Tibial artery (tissue), 4 donors: ENCODE data around the gene STPG4.
A peak's percentile ranks its signal among the peaks of the same experiment; 100 is the strongest.

Experiments
- DNase-seq, 2 donors: peaks; one replicate each; pipeline ENCODE4 v3.0.0-alpha.2; 2019
- H3K27ac ChIP-seq, 2 donors: fragments of 200-600 bp; sonication (generic) in 1 of 2; 1 replicate in 1 of 2; 2 replicates in 1 of 2; pipeline ENCODE4 v1.5.1; 2018 to 2019; ENCODE audit warnings: mild to moderate bottlenecking in 1 of 2
- H3K27me3 ChIP-seq, 2 donors: fragments of 200-600 bp; sonication (generic) in 1 of 2; one replicate each; pipeline versions ENCODE4 v1.5.1 to v1.6.0; 2016 to 2019
- H3K36me3 ChIP-seq, 3 donors: fragments of 200-600 bp; sonication (generic) in 2 of 3; one replicate each; pipeline ENCODE4 v1.5.1; 2016 to 2019; ENCODE audit warnings: mild to moderate bottlenecking in 2 of 3
- H3K4me1 ChIP-seq, 4 donors: fragments of 200-600 bp; sonication (generic) in 2 of 4; 1 replicate in 3 of 4; 2 replicates in 1 of 4; pipeline ENCODE4 v1.5.1; 2016 to 2019
- H3K4me3 ChIP-seq, 2 donors: fragments of 200-600 bp; sonication (generic) in 1 of 2; 1 replicate in 1 of 2; 2 replicates in 1 of 2; pipeline ENCODE4 v1.5.1; 2018 to 2019; ENCODE audit warnings: mild to moderate bottlenecking in 2 of 2
- H3K9me3 ChIP-seq, 3 donors: fragments of 200-600 bp; sonication (generic) in 1 of 3; one replicate each; pipeline ENCODE4 v1.5.1; 2016 to 2019
- intact Hi-C: fragments of 100-400 bp; cut with DNase I; formaldehyde crosslinking; loops from one replicate; pipeline ENCODE4 v1.15.0; 2023; ENCODE audit warnings: low total_unique reads
- TF ChIP-seq, protein P1 (sequence below), 2 experiments: fragments of 200-600 bp in 1 of 2; fragments of 450-650 bp in 1 of 2; IDR thresholded peaks; one replicate each; pipeline ENCODE4 v1.5.1; 2017 to 2019; ENCODE audit warnings: antibody characterized with exemption in 2 of 2, mild to moderate bottlenecking in 1 of 2, moderate library complexity in 1 of 2

Gene STPG4

DNA sequence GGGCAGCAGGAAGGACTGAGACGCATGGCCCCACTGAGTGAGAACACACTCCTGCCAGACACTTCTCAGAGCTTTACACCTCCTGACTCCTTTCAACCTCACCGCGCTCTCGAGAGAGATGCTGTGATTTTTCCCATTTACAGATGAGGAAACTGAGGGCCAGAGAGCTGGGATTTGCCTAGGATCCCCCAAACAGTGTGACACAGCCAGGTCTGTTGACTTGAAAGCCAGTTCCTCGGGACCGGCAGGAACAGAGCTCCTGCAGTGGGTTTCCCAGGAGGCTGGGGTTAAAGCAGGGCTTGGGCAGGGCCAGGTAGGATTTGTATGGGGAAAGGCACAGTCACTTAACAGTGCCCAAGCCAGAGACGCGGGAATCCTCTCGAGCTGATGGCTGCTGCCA lies 81.9 kb downstream of the STPG4 start:
- peaks cover 0 to 26% (median 12%) of the 10 kb centered on the region in 3 donors for H3K36me3 ChIP-seq
- intact Hi-C loops = no loop called here
- H3K27ac ChIP-seq = peak overlapping the region; percentile 94 to 95
- no peaks in the 10 kb centered on the region for H3K27me3 ChIP-seq
- no peak for DNase-seq
- H3K4me1 ChIP-seq = peaks cover 18 to 94% (median 79%) of the 10 kb centered on the region in 4 donors
- H3K9me3 ChIP-seq = no peaks in the 10 kb centered on the region
- TF ChIP-seq, protein P1, sequence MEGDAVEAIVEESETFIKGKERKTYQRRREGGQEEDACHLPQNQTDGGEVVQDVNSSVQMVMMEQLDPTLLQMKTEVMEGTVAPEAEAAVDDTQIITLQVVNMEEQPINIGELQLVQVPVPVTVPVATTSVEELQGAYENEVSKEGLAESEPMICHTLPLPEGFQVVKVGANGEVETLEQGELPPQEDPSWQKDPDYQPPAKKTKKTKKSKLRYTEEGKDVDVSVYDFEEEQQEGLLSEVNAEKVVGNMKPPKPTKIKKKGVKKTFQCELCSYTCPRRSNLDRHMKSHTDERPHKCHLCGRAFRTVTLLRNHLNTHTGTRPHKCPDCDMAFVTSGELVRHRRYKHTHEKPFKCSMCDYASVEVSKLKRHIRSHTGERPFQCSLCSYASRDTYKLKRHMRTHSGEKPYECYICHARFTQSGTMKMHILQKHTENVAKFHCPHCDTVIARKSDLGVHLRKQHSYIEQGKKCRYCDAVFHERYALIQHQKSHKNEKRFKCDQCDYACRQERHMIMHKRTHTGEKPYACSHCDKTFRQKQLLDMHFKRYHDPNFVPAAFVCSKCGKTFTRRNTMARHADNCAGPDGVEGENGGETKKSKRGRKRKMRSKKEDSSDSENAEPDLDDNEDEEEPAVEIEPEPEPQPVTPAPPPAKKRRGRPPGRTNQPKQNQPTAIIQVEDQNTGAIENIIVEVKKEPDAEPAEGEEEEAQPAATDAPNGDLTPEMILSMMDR (IDR thresholded peaks at IDR 0.05) = no peak
- no peak overlapping the region for H3K4me3 ChIP-seq

DNA sequence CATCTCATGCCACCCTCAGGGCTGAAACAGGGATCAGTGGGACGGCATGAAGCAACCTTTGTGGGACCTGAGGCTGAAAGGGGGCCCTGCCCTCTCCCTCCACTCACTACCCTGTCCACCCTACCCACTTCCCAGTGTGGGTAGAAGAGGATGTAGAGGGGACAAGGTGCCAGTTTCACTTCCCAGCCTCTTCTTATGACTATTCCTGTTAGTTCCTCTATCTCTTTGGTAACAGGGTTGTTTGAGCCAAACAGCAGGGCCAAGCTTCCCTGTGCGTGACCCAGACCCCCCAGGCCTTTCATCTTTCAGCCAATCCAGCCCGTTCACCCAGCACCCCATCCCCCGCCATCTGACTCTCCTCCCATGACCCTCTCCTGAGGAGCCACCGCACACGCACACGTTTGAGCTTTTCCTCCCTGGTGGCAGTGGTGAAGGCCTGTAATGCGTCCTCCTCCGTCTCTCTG lies 82.3 kb downstream of the STPG4 start:
- Histone ChIP-seq H3K27me3 (no peaks in the 10 kb centered on the region), H3K4me1 (peaks cover 18 to 94% (median 84%) of the 10 kb centered on the region in 4 donors), H3K9me3 (no peaks in the 10 kb centered on the region), H3K4me3 (no peak overlapping the region), H3K27ac (peak overlapping the region; percentile 94 to 95), H3K36me3 (peaks cover 0 to 26% (median 12%) of the 10 kb centered on the region in 3 donors)
- DNase-seq = peak; percentile 58 to 77
- TF ChIP-seq, protein P1 (IDR thresholded peaks at IDR 0.05) = no peak
- intact Hi-C loops = no loop called here

DNA sequence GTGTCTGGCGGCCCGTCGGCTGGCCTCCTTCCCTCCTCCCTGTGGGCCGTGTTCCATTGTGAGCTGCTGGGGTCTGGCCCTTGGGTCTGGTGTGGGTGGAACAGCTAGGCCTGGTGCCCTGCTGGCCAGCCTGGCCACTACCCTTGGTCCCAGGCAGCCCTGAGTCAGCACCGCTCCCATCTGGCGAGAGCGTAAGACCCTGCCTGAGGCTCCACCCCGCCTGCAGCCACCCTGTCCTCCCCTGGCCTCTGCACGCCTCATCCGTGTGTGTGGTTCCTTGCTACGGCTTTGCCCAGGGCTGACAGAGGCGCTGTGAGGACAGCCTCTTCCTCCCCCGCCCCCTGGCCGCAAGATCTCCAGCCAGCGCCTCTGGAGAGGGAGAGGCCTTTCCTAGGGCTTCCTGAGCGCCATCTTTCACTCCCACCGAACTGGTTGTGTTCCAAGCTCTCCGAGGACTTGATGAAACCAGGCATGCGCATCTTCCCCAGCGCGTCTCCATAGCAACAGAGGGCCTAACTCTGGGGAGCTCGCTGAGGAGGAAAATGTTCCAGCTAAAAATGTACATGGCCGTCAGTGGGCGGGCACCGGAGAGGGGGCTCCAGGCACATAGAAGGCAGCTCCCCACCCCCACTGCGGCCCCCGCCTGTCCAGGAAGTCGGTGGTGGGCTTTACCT lies 83.0 kb downstream of the STPG4 start:
- TF ChIP-seq, protein P1 (IDR thresholded peaks at IDR 0.05) = peak; percentile 46 to 65
- peaks cover 18 to 94% (median 85%) of the 10 kb centered on the region in 4 donors for H3K4me1 ChIP-seq
- H3K27me3 ChIP-seq = no peaks in the 10 kb centered on the region
- no peaks in the 10 kb centered on the region for H3K9me3 ChIP-seq
- peak overlapping the region in 1 of 2 donors; percentile 6 for H3K4me3 ChIP-seq
- H3K27ac ChIP-seq = peak overlapping the region; percentile 94 to 95
- intact Hi-C loops = no loop called here
- DNase-seq = peak; percentile 89 to 96
- H3K36me3 ChIP-seq = peaks cover 0 to 26% (median 12%) of the 10 kb centered on the region in 3 donors

DNA sequence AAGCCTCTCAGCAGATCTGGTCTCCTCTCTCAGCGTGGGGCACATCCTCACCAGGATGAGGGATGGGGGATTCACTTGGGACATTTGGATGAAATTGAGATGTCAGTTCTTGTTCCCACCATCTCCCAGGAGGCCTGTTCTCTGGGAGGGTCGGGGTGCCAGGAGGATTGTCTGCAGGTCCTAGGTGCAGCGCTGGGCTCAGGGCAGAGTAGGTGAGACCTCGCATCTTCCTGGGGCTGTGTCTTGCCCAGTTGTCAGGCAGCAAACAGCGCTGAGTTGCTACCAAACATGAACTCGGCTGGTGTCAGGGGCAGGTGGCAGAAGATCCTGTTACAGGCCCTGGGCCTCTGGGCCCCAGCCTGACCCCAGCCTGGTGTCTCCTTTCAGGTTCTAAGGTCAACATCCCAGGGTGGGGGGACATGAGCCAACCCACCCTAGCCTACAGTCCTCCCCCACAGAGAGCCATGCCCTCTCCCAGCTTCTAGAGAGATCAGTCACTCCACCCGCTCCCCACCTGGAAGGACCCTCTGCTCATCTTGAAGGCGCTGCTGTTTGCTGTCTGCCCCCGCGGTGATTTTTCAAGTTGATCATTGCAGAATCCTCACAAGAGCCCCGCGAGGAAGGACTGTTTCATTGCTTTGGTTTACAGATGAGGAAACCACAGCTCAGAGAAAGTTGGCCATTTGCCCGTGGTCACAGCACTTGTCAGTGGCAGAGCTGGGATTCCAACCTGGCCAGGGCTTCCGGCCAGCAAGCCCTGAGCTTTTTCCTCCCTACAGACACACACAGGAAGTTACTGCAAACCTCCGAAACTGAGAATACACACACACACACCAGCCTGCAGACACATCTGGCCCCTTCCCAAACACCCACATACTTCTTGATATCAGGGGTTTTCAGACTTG lies 83.9 kb downstream of the STPG4 start:
- intact Hi-C loops = no loop called here
- H3K4me1 ChIP-seq = peaks cover 18 to 94% (median 81%) of the 10 kb centered on the region in 4 donors

More for the DNA sequence above, 83.9 kb downstream of the STPG4 start:
- Histone ChIP-seq H3K27me3 (no peaks in the 10 kb centered on the region), H3K9me3 (no peaks in the 10 kb centered on the region), H3K4me3 (no peak overlapping the region), H3K36me3 (peaks cover 0 to 26% (median 12%) of the 10 kb centered on the region in 3 donors), H3K27ac (peak overlapping the region; percentile 94 to 95)
- DNase-seq = peak; percentile 89 to 91
- TF ChIP-seq, protein P1 (IDR thresholded peaks at IDR 0.05) = no peak
